GM10266 (cell line): ENCODE results near the gene OPN4.

ENCODE experiments used
- DNase-seq: peaks from one replicate; pipeline ENCODE4 v3.0.0; 2012; ENCODE audit errors: extremely low spot score
- TF ChIP-seq, protein P1 (sequence below): IDR thresholded peaks from 2 replicates; pipeline ENCODE4 v1.5.1; 2012; ENCODE audit warnings: mild to moderate bottlenecking, low read depth; ENCODE audit not compliant: control insufficient read depth, insufficient read depth; ENCODE audit errors: missing control alignments

The OPN4 gene

DNA sequence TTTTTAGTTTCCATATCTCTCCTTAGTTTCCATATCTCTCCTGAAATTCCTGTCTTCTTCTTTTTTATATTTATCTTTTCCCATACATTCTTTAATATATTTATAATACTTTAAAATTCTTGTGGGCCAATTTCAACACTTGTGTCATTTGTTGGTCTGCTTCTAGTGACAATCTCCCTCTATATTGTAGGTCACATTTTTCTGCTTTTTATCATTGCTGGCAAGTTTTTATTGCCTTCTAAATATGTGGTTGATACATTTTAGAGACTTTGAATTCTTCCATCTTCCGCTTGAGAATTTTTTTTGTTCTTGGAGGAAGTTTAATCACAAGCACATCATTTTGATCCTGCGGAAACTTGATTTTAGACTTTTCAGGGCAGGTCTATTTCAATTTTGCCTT is 26.0 kb upstream of the OPN4 start:
- TF ChIP-seq, protein P1, sequence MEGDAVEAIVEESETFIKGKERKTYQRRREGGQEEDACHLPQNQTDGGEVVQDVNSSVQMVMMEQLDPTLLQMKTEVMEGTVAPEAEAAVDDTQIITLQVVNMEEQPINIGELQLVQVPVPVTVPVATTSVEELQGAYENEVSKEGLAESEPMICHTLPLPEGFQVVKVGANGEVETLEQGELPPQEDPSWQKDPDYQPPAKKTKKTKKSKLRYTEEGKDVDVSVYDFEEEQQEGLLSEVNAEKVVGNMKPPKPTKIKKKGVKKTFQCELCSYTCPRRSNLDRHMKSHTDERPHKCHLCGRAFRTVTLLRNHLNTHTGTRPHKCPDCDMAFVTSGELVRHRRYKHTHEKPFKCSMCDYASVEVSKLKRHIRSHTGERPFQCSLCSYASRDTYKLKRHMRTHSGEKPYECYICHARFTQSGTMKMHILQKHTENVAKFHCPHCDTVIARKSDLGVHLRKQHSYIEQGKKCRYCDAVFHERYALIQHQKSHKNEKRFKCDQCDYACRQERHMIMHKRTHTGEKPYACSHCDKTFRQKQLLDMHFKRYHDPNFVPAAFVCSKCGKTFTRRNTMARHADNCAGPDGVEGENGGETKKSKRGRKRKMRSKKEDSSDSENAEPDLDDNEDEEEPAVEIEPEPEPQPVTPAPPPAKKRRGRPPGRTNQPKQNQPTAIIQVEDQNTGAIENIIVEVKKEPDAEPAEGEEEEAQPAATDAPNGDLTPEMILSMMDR: no peak

DNA sequence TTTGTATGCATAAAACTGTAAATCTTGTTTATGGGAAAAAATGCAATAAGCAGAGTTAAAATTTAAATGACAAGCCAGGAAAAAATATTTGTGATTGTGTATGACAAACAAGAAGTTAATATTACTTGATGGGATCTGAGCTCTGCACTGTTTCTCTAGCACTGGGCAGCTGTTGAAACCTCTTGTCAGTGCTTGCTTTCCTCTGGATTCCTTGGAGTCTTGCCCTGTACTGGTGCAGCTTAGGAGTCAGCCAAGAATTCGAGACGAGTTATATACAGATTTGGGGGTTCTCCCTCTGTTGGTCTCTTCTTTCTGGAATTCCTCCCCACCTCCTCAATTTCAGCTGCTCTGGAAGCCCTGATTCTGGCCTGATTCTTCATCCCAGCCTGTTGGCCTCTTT is 24.3 kb upstream of the OPN4 start:
- TF ChIP-seq, protein P1: no peak
- no peak for DNase-seq

More for the DNA sequence above, 26.0 kb upstream of the OPN4 start:
- DNase-seq: no peak

DNA sequence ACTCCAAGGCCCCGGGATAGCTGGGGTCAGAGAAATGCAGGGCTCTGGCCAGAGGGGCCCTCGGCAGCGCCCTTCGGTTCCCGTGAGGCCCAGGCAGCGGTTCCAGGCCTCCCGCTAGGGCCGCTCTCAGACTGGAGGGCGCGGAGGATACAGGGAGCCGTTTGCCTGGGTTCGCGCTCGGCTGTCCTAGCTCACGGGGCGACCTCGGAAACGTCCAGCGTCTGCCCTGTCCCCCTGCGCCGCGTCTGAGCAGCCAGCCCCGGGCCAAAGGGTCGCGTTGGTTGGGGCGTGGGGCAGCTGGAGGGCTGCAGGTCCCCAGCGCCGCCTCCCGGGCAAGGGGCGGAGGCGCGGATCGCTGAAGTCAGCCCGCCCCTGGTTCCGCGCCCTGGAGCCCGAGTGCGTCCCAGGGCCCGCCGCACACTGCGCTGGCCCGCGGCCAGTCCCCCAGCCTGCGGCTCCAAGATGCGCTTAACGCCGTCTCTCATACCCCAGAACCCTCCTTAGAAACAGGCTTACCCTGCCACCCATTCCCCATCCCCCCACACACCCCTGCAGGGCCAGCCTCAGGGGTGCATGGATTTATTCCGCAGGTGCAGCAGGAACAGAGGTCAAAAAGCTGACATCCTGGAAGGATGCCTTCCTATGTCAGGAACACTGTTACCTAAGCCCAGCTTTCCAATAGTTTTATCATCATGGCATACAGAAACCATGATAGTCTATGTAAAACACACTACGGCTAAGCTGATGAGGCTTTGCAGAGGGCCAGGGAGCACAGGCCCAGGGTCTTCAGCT is 22.1 kb upstream of the OPN4 start:
- DNase-seq: no peak
- TF ChIP-seq, protein P1: no peak

DNA sequence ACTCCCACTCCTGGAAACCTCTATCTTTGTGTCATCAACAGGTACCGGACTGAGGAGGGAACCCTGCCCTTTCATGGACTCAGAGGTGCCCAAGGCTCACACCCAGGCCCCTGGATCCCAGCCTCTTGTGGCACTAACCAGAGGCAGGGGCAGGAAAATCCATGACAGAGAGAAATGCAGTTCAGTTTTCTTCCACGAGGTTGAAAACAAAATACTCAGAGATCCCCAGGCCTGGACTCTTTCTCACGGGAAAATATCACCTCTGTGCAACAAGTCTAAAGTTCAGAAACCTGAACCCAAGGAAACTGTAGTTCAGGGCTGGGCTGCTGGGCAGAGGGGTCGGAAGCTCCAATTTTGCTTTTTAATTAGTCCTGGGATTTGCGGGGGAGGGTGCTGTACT is 21.4 kb upstream of the OPN4 start:
- TF ChIP-seq, protein P1: no peak
- DNase-seq: no peak

DNA sequence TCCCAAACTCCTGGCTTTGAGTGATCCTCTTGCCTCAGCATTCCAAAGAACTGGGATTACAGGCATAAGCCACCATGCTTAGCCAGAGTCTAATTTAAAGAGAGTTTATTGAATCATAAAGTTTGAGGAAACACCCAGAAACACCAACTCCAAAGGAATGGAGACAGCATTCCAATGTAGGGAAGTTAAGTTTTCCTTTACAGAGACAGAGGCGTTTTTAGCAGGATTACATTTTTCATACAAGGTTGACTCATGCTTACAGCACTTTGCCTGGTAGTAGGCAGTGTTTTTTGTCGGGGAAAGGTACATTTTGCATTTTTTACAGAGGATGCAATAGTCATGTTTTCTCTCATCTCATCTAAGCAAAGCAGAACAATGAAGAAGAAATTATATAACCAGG is 18.9 kb upstream of the OPN4 start:
- no peak for DNase-seq

DNA sequence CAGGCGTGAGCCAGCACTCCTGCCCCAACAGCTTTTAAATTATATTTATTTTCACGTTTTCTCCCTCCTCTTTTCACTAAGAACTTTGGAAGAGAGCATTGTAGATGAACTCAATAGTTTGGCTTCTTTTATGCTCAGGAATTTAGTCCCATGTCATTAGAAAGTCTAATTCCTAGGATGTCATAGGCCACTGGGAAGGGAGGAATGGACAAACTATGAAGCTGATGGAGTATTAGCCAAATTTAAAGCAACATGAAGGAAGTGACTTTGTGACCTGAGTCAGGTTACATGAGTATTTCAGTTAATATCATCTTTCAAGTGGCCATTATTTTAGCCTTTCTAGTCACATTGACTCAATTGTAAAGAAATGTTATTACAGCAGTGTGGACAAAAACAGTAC is 18.0 kb upstream of the OPN4 start:
- TF ChIP-seq, protein P1: no peak
- no peak for DNase-seq

More for the DNA sequence above, 18.9 kb upstream of the OPN4 start:
- TF ChIP-seq, protein P1: no peak

DNA sequence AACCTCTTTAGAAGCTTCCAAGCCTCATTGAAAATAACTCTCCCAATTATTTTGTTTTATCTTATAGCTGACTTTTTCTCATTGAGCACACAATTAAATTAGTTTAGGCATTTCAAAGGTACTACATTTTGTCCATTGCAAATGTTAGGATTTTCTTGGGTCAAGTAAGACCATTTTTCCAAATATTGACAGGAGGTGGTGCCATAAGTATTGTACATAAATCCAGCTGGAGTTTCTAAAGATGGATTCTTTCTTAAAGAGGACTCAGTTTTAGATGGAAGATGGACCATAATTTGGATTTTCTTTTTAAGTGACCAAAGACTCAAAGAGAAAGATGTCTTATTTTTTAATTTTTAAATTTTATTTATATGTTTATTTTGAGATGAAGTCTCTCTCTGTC is 12.3 kb upstream of the OPN4 start:
- DNase-seq: no peak
- TF ChIP-seq, protein P1: no peak
